ENCODE measurements around the gene KRT34. TPM values are rescaled to one million over a fixed set of nuclear protein-coding genes. Genes with fewer than 3 reads are reported as not detected.

KRT34 gene
- total RNA-seq, 2 donors from 2014 or later: not detected

DNA sequence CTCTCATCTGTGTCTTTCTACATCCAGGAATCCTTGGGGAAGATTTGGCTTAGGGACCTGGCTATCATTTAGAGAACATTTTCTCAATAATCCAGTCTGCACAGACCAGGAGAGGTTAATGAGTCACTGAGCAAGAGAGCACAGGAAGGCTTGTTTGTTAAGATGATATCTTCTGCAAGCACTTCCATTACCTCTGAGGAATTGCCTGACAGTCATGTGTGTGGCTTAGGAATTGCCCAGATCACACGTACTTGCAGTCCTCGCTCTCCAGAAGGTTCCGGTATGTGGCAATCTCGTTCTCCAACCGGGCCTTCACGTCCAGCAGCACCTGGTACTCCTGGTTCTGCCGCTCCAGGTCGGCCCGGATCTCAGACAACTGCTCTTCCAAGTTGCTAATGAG is 39.0 kb upstream of the KRT34 start:
- no peak overlapping the region for H3K27ac ChIP-seq
- H3K4me3 ChIP-seq: no peak overlapping the region
- no peaks in the 10 kb centered on the region for H3K9me3 ChIP-seq
- H3K36me3 ChIP-seq: no peaks in the 10 kb centered on the region
- TF ChIP-seq CTCF (IDR thresholded peaks at IDR 0.05): no peak
- DNase-seq (ENCODE audit: low spot score): no peak
- peaks cover 0 to 6% of the 10 kb centered on the region in 2 donors for H3K4me1 ChIP-seq
- no peaks in the 10 kb centered on the region for H3K27me3 ChIP-seq

DNA sequence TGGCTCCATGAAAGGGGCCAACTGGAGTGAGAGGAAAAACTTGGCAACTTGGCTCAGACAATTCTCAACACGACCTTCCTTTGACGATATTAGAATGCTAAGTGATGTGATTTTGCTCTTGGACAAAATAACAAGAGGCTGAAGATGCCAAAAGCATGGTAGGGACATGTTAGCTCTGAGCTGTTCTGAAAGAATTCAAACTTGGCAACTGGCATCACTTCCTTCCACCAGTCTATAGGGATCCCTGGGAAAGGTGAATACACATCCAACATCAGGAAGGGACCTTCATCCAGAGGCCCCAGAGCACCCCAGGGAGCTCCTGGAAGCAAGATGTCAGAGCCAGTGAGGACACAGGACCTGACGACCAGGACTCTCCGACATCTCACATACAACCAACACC is 38.0 kb upstream of the KRT34 start:
- no peaks in the 10 kb centered on the region for H3K9me3 ChIP-seq
- H3K36me3 ChIP-seq: no peaks in the 10 kb centered on the region
- H3K4me3 ChIP-seq: no peak overlapping the region
- no peak for TF ChIP-seq CTCF (IDR thresholded peaks at IDR 0.05)
- DNase-seq (ENCODE audit: low spot score): no peak
- no peak overlapping the region for H3K27ac ChIP-seq
- H3K4me1 ChIP-seq: peaks cover 0 to 9% of the 10 kb centered on the region in 2 donors
- H3K27me3 ChIP-seq: no peaks in the 10 kb centered on the region

DNA sequence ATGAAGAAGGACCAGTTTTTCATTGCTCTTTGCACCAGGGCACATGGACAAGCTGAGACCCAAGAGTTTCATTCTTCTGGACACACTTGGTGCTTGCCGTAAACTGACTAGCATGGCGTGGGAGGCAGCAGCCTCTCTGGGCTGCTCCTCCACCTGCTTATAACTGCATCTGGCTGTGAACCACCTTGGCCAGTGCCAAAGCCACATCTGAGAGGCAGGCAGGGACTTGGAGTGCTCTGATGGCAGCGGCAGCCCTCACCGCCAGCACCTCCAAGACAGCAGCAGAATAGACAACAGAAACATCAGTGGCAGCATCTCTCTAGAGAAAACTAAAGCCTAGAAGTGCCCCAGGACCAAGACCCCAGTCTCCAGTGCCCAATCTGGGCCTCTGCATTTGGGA is 37.6 kb upstream of the KRT34 start:
- peaks cover 0 to 9% of the 10 kb centered on the region in 2 donors for H3K4me1 ChIP-seq
- no peak for DNase-seq (ENCODE audit: low spot score)
- no peak for TF ChIP-seq CTCF (IDR thresholded peaks at IDR 0.05)

GRCh38 chr17:41418116-41418860 is 36.2 kb upstream of the KRT34 start:
- H3K4me1 ChIP-seq: peaks cover 0 to 9% of the 10 kb centered on the region in 2 donors
- no peak for TF ChIP-seq CTCF (IDR thresholded peaks at IDR 0.05)
- no peak for DNase-seq (ENCODE audit: low spot score)
- H3K36me3 ChIP-seq: no peaks in the 10 kb centered on the region
- H3K27ac ChIP-seq: no peak overlapping the region
- no peaks in the 10 kb centered on the region for H3K9me3 ChIP-seq
- H3K4me3 ChIP-seq: no peak overlapping the region
- H3K27me3 ChIP-seq: no peaks in the 10 kb centered on the region

More for the DNA sequence above, 37.6 kb upstream of the KRT34 start:
- no peaks in the 10 kb centered on the region for H3K36me3 ChIP-seq
- no peak overlapping the region for H3K4me3 ChIP-seq
- H3K27ac ChIP-seq: no peak overlapping the region
- no peaks in the 10 kb centered on the region for H3K27me3 ChIP-seq
- H3K9me3 ChIP-seq: no peaks in the 10 kb centered on the region

DNA sequence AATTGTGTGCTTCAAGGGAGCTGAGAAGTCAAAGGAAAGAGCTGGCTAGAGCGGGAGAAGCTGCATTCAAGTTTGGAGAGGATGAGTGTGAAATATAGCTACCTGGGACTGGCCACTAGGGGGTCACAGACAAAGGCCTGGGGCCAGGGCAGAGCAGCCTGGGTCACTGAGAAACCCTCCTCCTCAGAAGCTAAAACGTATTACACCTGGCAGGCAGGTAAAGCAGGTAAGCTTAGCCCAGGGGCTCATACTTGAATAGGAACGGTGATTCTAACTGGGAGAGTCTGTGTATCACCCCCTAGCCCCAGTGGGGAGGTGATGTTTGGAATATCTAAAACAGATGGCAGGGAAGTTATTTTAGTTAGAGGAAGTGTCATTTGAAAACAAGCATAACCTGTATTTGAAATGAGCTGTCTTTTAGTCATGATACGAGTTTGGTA is 35.5 kb upstream of the KRT34 start:
- DNase-seq (ENCODE audit: low spot score): no peak
- Histone ChIP-seq H3K27ac (no peak overlapping the region), H3K4me1 (peaks cover 0 to 9% of the 10 kb centered on the region in 2 donors), H3K27me3 (no peaks in the 10 kb centered on the region), H3K4me3 (no peak overlapping the region), H3K36me3 (no peaks in the 10 kb centered on the region), H3K9me3 (no peaks in the 10 kb centered on the region)
- no peak for TF ChIP-seq CTCF (IDR thresholded peaks at IDR 0.05)

- no peak for TF ChIP-seq CTCF (IDR thresholded peaks at IDR 0.05)
- peaks cover 0 to 9% of the 10 kb centered on the region in 2 donors for H3K4me1 ChIP-seq
- H3K4me3 ChIP-seq: no peak overlapping the region
- no peak overlapping the region for H3K27ac ChIP-seq
- no peak for DNase-seq (ENCODE audit: low spot score)
- H3K9me3 ChIP-seq: no peaks in the 10 kb centered on the region
- H3K27me3 ChIP-seq: no peaks in the 10 kb centered on the region
- no peaks in the 10 kb centered on the region for H3K36me3 ChIP-seq
Measured at GRCh38 chr17:41417127-41417526, 35.0 kb upstream of the KRT34 start.
